Measurements from ENCODE around the gene DUS1L.

The DUS1L gene

DNA sequence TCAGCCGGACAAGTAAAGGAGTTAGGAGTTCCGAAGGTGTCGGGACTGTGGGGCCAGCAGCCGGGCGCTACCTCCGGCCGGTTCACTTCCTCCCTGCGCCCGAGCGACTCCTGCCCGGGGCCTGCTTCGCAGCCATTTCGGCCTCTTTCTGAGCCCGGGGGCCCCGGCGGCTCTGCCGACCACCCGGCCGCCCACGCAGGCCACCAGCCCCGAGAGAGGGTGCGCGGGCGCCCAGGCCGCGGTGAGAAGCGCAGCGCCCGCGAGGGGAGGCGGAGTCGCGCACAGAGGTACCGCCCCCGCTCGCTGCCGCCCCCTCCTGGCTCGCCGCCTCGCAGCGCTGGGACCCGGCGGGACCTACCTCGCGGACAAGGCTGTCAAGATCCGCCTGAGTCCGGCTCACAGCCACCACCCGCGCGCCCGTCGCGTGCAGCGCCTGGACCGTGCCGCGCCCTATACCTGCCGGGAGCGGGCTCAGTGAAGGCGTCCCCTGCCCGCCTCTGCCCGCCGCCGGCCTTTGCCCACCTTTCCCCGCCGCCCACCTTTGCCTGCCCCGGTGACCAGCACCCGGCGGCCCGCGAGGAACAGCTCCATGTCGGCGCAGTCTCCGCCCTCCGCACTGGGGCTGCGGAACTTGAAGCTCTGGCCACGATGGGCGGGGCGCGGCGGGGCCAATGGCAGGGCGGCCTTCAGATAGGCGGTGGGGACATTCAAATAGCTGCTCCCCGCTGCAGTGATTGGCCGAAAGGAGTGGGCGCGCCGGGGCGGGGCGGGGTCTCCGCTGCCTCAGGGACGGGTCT lies 28.3 kb downstream of the DUS1L start, which contains the start of gene DCXR:
Gene DCXR, minus strand, starts transcription at position 606 of the 797 bp plus-strand sequence. Its CDS starts 15 bp downstream, at position 591.
- TF ChIP-seq CTCF (IDR thresholded peaks at IDR 0.05; ENCODE audit: insufficient read depth, low read depth, low read length, missing control alignments), result peak; percentile 48
- DNase-seq (ENCODE audit: low read depth), result peak; percentile 99
- peak within 1 kb of the TSS; percentile 80 for H3K4me3 ChIP-seq (ENCODE audit: low read length)

DNA sequence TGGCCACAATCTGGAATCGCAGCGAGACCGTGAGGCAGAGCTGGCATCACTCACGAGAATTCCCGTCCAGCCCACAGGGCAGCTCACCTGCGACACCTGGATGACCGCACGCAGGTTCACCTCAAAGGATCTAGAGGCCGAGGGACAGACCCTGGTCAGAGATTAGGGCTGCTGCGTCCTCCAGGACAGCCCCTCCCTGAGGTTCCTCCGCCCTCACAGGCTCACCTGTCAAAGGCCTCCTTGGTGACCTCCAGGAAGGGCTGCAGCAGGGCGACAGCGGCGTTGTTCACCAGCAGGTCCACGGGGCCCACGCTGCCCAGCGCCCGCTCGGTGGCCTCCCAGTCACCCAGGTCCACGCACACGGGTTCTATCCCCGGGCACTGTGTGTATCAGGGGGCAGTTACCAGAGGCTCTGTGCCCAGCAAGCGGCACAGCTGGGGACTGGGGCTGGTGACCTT lies 28.9 kb downstream of the DUS1L start:
- H3K4me3 ChIP-seq (ENCODE audit: low read length), result peak overlapping the region; percentile 80
- no peak for TF ChIP-seq CTCF (IDR thresholded peaks at IDR 0.05; ENCODE audit: insufficient read depth, low read depth, low read length, missing control alignments)
- no peak for DNase-seq (ENCODE audit: low read depth)

DNA sequence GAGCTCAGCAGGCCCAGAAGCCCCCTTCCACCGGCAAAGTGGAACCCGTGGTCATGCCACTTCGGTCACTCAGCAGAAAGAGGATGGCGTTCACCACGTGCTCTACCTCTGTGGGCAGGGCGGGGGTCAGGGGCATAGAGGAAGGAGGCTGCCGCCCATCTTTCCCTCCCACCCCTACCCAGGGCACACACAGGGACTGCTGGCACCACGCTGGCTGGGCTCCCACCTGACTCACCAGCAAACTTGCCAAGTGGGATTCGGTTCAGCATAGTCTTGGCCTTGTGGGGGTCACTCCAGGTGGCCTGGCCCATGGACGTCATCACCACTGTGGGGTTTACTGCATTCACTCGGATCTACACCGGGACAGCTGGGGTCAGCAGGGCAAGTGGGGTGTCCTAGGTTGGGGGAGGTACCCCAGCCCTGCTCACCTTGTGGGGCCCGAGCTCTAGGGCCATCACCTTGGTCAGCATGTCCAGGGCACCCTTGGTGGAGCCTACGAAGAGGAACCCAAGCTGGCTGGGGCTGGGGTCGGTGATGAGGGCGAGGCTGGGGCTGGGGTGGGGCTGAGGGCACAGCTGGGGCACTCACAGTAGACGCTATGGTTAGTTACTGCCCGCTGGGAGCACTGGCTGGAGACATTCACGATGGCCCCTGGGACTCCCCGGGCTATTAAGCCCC lies 29.5 kb downstream of the DUS1L start:
- H3K4me3 ChIP-seq (ENCODE audit: low read length), result peak overlapping the region; percentile 80
- DNase-seq (ENCODE audit: low read depth), result no peak
- TF ChIP-seq CTCF (IDR thresholded peaks at IDR 0.05; ENCODE audit: insufficient read depth, low read depth, low read length, missing control alignments), result no peak

- no peak for DNase-seq (ENCODE audit: low read depth)
- TF ChIP-seq CTCF (IDR thresholded peaks at IDR 0.05; ENCODE audit: insufficient read depth, low read depth, low read length, missing control alignments), result no peak
- no peak overlapping the region for H3K4me3 ChIP-seq (ENCODE audit: low read length)
These were observed 30.1 kb downstream of the DUS1L start for GRCh38 chr17:82035488-82035887.

DNA sequence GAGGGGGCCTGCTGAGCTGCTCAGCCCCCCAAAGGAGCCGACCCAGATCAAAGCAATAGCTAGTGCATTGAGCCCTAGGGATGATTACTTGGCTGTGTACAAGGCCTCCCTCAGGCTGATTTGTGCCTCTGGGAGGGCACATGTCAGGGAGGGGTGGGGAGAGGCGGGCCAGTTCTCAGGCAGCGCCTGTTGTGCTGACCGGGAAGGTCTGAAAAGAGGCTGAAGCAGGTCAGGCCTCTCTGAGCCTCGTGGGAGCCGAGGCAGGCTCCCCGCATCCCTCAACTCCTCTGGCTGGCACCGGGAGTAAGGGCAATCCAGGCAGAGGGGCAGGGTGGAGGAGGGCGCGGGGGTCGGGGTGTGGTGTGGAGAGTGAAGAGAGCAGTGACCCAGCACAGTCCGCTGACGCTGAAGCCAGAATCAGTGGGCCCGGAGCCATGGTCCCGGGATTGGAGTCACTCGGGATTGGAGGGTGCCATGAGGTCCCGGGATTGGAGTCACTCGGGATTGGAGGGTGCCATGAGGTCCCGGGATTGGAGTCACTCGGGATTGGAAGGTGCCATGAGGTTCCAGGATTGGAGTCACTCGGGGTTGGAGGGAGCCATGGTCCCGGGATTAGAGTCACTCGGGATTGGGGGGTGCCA lies 31.1 kb downstream of the DUS1L start:
- TF ChIP-seq CTCF (IDR thresholded peaks at IDR 0.05; ENCODE audit: insufficient read depth, low read depth, low read length, missing control alignments), result no peak
- no peak for DNase-seq (ENCODE audit: low read depth)
- no peak overlapping the region for H3K4me3 ChIP-seq (ENCODE audit: low read length)

GRCh38 chr17:82033359-82034085 lies 32.1 kb downstream of the DUS1L start:
- DNase-seq (ENCODE audit: low read depth), result no peak
- no peak for TF ChIP-seq CTCF (IDR thresholded peaks at IDR 0.05; ENCODE audit: insufficient read depth, low read depth, low read length, missing control alignments)
- no peak overlapping the region for H3K4me3 ChIP-seq (ENCODE audit: low read length)
